ENCODE data around the gene NPTX1. TPM values are rescaled to one million over a fixed set of nuclear protein-coding genes. Genes with fewer than 3 reads are reported as not detected.

The NPTX1 gene
- total and polyA plus RNA-seq, 2 of the 13 experiments (the other 11 are each of a cell fraction or from before 2014, with no cell fraction given), result 0.01 TPM; not detected in 1

DNA sequence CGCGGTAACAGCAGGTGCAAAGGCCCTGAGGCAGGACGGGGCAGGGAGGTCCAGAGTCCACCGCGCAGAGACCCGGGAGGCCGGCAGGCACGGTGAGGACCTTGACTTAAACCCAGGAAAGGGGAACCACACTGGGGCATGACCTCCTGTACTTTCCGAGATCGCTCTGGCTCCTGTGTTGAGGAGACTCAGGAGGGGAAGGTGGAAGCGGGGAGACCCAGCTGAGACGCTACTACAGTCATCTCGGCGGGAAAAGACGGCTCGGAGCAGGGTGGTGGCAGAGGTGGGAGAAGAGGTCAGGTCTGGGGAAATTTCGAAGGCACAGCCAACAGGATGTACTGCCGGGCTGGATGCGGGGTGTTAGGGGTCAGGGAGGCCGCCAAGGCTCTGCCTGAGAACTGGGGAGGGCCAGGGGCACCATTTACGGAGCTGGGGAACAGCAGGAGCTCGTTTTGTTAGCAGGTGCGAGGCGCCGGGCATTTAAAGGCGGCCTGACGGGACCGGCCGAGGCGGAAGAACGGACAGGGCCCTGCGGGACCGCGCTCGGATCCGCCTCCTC, 22.3 kb downstream of the NPTX1 start (continued):
- TF ChIP-seq ZNF598 (CRISPR knock-in tag; IDR thresholded peaks at IDR 0.05; ENCODE audit: borderline replicate concordance) (no peak), ZNF335 (CRISPR knock-in tag; IDR thresholded peaks at IDR 0.05) (no peak), ZNF317 (CRISPR knock-in tag; IDR thresholded peaks at IDR 0.05) (no peak), ZNF484 (CRISPR knock-in tag; IDR thresholded peaks at IDR 0.05; ENCODE audit: borderline replicate concordance, low read depth) (no peak), ZNF724P (CRISPR knock-in tag; IDR thresholded peaks at IDR 0.05; ENCODE audit: borderline replicate concordance) (no peak), ZFYVE20 (CRISPR knock-in tag; IDR thresholded peaks at IDR 0.05; ENCODE audit: borderline replicate concordance, low read depth) (no peak), AHR (CRISPR knock-in tag; IDR thresholded peaks at IDR 0.05) (0 out of 2 replicates have a peak, but pooled peaks have one; percentile 0), SNRNP70 (IDR thresholded peaks at IDR 0.05; ENCODE audit: low read depth, low read length) (no peak), ZNF253 (CRISPR knock-in tag; IDR thresholded peaks at IDR 0.05; ENCODE audit: borderline replicate concordance) (no peak), ZNF713 (CRISPR knock-in tag; IDR thresholded peaks at IDR 0.05) (no peak), SRY (CRISPR knock-in tag; IDR thresholded peaks at IDR 0.05) (no peak), ZBTB7A (CRISPR knock-in tag; IDR thresholded peaks at IDR 0.05) (no peak), HNRNPH1 (optimal IDR thresholded peaks at IDR 0.05; ENCODE audit: low read depth, low read length) (no peak), CCDC6 (CRISPR knock-in tag; IDR thresholded peaks at IDR 0.05) (no peak), SP1 (IDR thresholded peaks at IDR 0.05) (no peak), SP1 (CRISPR knock-in tag; IDR thresholded peaks at IDR 0.05) (peak; percentile 39; the same call in 1 of the 2 replicates), KLF13 (CRISPR knock-in tag; IDR thresholded peaks at IDR 0.05) (no peak; the same call in 1 of the 2 replicates), ZNF747 (CRISPR knock-in tag; IDR thresholded peaks at IDR 0.05; ENCODE audit: borderline replicate concordance) (no peak), CHCHD3 (CRISPR knock-in tag; IDR thresholded peaks at IDR 0.05) (no peak), SRSF1 (optimal IDR thresholded peaks at IDR 0.05; ENCODE audit: low read depth, low read length) (no peak), HDAC2 (CRISPR knock-in tag; IDR thresholded peaks at IDR 0.05) (peak; percentile 49)
- TF ChIP-seq, protein P1, sequence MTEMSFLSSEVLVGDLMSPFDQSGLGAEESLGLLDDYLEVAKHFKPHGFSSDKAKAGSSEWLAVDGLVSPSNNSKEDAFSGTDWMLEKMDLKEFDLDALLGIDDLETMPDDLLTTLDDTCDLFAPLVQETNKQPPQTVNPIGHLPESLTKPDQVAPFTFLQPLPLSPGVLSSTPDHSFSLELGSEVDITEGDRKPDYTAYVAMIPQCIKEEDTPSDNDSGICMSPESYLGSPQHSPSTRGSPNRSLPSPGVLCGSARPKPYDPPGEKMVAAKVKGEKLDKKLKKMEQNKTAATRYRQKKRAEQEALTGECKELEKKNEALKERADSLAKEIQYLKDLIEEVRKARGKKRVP (CRISPR knock-in tag; IDR thresholded peaks at IDR 0.05), result 0 out of 4 replicates have a peak, but pooled peaks of 1 of the 2 experiments have one; percentile 4
- TF ChIP-seq, protein P2, sequence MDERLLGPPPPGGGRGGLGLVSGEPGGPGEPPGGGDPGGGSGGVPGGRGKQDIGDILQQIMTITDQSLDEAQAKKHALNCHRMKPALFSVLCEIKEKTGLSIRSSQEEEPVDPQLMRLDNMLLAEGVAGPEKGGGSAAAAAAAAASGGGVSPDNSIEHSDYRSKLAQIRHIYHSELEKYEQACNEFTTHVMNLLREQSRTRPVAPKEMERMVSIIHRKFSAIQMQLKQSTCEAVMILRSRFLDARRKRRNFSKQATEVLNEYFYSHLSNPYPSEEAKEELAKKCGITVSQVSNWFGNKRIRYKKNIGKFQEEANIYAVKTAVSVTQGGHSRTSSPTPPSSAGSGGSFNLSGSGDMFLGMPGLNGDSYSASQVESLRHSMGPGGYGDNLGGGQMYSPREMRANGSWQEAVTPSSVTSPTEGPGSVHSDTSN (CRISPR knock-in tag; IDR thresholded peaks at IDR 0.05), result no peak
- TF ChIP-seq, protein P3, sequence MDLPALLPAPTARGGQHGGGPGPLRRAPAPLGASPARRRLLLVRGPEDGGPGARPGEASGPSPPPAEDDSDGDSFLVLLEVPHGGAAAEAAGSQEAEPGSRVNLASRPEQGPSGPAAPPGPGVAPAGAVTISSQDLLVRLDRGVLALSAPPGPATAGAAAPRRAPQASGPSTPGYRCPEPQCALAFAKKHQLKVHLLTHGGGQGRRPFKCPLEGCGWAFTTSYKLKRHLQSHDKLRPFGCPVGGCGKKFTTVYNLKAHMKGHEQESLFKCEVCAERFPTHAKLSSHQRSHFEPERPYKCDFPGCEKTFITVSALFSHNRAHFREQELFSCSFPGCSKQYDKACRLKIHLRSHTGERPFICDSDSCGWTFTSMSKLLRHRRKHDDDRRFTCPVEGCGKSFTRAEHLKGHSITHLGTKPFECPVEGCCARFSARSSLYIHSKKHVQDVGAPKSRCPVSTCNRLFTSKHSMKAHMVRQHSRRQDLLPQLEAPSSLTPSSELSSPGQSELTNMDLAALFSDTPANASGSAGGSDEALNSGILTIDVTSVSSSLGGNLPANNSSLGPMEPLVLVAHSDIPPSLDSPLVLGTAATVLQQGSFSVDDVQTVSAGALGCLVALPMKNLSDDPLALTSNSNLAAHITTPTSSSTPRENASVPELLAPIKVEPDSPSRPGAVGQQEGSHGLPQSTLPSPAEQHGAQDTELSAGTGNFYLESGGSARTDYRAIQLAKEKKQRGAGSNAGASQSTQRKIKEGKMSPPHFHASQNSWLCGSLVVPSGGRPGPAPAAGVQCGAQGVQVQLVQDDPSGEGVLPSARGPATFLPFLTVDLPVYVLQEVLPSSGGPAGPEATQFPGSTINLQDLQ (CRISPR knock-in tag; IDR thresholded peaks at IDR 0.05), result no peak; the same call in 1 of the 2 replicates
- TF ChIP-seq, protein P4, sequence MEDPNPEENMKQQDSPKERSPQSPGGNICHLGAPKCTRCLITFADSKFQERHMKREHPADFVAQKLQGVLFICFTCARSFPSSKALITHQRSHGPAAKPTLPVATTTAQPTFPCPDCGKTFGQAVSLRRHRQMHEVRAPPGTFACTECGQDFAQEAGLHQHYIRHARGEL (CRISPR knock-in tag; IDR thresholded peaks at IDR 0.05), result no peak
